HepG2 (cell line): ENCODE measurements around the gene ARL4D. TPM values are rescaled to one million over a fixed set of nuclear protein-coding genes. Genes with fewer than 3 reads are reported as not detected.

ENCODE experiments used
- ARNTL ChIP-seq: sonication (generic); formaldehyde crosslinking; IDR thresholded peaks from 2 replicates; pipeline ENCODE4 v1.4.0; 2020; ENCODE audit warnings: mild to moderate bottlenecking, missing genetic modification reagents
- CSRNP2 ChIP-seq: sonication (generic); formaldehyde crosslinking; conservative IDR thresholded peaks from 2 replicates; pipeline ENCODE4 v1.8.0; 2022; ENCODE audit warnings: low read depth, missing genetic modification reagents
- EZH2 ChIP-seq: conservative IDR thresholded peaks from 2 replicates; pipeline ENCODE4 v1.6.1; 2012; ENCODE audit warnings: mild to moderate bottlenecking, low read depth, low read length, moderate library complexity
- HINFP ChIP-seq: sonication (generic); formaldehyde crosslinking; IDR thresholded peaks from 2 replicates; pipeline ENCODE4 v1.4.0; 2020; ENCODE audit warnings: low read depth, mild to moderate bottlenecking, missing genetic modification reagents
- MXD1 ChIP-seq: sonication (generic); formaldehyde crosslinking; IDR thresholded peaks from 2 replicates; pipeline ENCODE4 v1.4.0; 2020; ENCODE audit warnings: mild to moderate bottlenecking, missing genetic modification reagents
- MYC ChIP-seq: sonication (generic); formaldehyde crosslinking; IDR thresholded peaks from 2 replicates; pipeline ENCODE4 v1.9.0; 2021; ENCODE audit warnings: missing genetic modification reagents, borderline replicate concordance
- NFAT5 ChIP-seq: sonication (generic); formaldehyde crosslinking; IDR thresholded peaks from 2 replicates; pipeline ENCODE4 v1.4.0; 2020; ENCODE audit warnings: missing genetic modification reagents
- PAXIP1 ChIP-seq: sonication (generic); formaldehyde crosslinking; conservative IDR thresholded peaks from 2 replicates; pipeline ENCODE4 v1.4.0; 2020; ENCODE audit warnings: mild to moderate bottlenecking, missing genetic modification reagents, moderate library complexity
- ZEB1 ChIP-seq: IDR thresholded peaks from 2 replicates; pipeline ENCODE4 v1.6.1; 2012; ENCODE audit warnings: mild to moderate bottlenecking, low read depth, inconsistent platforms; ENCODE audit not compliant: insufficient replicate concordance
- ZNF143 ChIP-seq: sonication (generic); formaldehyde crosslinking; IDR thresholded peaks from 2 replicates; pipeline ENCODE4 v1.4.0; 2020; ENCODE audit warnings: missing genetic modification reagents
- ZNF296 ChIP-seq: sonication (generic); formaldehyde crosslinking; conservative IDR thresholded peaks from 2 replicates; pipeline ENCODE4 v1.5.0; 2020; ENCODE audit warnings: mild to moderate bottlenecking, missing genetic modification reagents
- ZNF619 ChIP-seq: sonication (generic); formaldehyde crosslinking; IDR thresholded peaks from 2 replicates; pipeline ENCODE4 v1.4.0; 2020; ENCODE audit warnings: mild to moderate bottlenecking, missing genetic modification reagents
- polyA plus RNA-seq, 8 experiments: library from polyadenylated mRNA; depleted of rRNA in 3 of 8; stranded (reverse) in 7 of 8; unstranded in 1 of 8; fragments of >200 nt; fragmentation: Illumina TruSeq in 4 of 8; extraction: Trizol in 4 of 8; gene quantifications; 2 replicates each; pipeline versions ENCODE4 v1.2.1 to v1.2.3, GENCODE V29; 2011 to 2016; ENCODE audit warnings: low read depth in 4 of 8, missing spikeins in 1 of 8, mixed read lengths in 1 of 8; ENCODE audit not compliant: insufficient read depth in 1 of 8
- total RNA-seq, 5 experiments: library from RNA; depleted of rRNA; stranded (reverse); fragments of >200 nt; fragmentation: Illumina TruSeq; extraction: Trizol; gene quantifications; 2 replicates each; pipeline ENCODE4 v1.2.3, GENCODE V29; 2016; ENCODE audit warnings: low read depth in 1 of 5
- TF ChIP-seq, protein P1 (sequence below): sonication (generic); formaldehyde crosslinking; IDR thresholded peaks from 2 replicates; pipeline ENCODE4 v1.4.0; 2020; ENCODE audit warnings: missing genetic modification reagents
- TF ChIP-seq, protein P2 (sequence below): sonication (generic); formaldehyde crosslinking; IDR thresholded peaks from 2 replicates; pipeline ENCODE4 v1.4.0; 2020; ENCODE audit warnings: missing genetic modification reagents

The ARL4D gene
- total and polyA plus RNA-seq, 2 of the 13 experiments (the other 11 are each of a cell fraction or from before 2014, with no cell fraction given), result 9.0 to 25.9 TPM

GRCh38 chr17:43388359-43389045 is 10.3 kb upstream of the ARL4D start (continued):
- TF ChIP-seq NFAT5 (CRISPR knock-in tag) (no peak), PAXIP1 (peak; percentile 34; the same call in 1 of the 2 replicates), ZEB1 (no peak), ARNTL (CRISPR knock-in tag) (no peak), EZH2 (no peak), CSRNP2 (CRISPR knock-in tag) (no peak), ZNF296 (CRISPR knock-in tag) (no peak), HINFP (CRISPR knock-in tag) (no peak), MXD1 (CRISPR knock-in tag) (no peak), ZNF143 (CRISPR knock-in tag) (no peak), MYC (CRISPR knock-in tag) (0 out of 2 replicates have a peak, but pooled peaks have one; percentile 13), ZNF619 (CRISPR knock-in tag) (no peak)
- TF ChIP-seq, protein P1, sequence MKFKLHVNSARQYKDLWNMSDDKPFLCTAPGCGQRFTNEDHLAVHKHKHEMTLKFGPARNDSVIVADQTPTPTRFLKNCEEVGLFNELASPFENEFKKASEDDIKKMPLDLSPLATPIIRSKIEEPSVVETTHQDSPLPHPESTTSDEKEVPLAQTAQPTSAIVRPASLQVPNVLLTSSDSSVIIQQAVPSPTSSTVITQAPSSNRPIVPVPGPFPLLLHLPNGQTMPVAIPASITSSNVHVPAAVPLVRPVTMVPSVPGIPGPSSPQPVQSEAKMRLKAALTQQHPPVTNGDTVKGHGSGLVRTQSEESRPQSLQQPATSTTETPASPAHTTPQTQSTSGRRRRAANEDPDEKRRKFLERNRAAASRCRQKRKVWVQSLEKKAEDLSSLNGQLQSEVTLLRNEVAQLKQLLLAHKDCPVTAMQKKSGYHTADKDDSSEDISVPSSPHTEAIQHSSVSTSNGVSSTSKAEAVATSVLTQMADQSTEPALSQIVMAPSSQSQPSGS (CRISPR knock-in tag), result peak; percentile 61; the same call in 1 of the 2 replicates
- TF ChIP-seq, protein P2, sequence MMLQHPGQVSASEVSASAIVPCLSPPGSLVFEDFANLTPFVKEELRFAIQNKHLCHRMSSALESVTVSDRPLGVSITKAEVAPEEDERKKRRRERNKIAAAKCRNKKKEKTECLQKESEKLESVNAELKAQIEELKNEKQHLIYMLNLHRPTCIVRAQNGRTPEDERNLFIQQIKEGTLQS (CRISPR knock-in tag), result no peak
